ENCODE results near the gene ACTA1.
"Not testable (repeated sequence)": the region's sequence is repeated elsewhere in the genome, so short reads cannot be mapped to it uniquely, and the experiment has no call there.

- TF ChIP-seq CTCF (conservative IDR thresholded peaks at IDR 0.05; ENCODE audit: low read depth in 2 of 2); POLR2AphosphoS5 (IDR thresholded peaks at IDR 0.05; ENCODE audit: low read depth); CREB1 (CRISPR knock-in tag; IDR thresholded peaks at IDR 0.05; ENCODE audit: low read depth); EZH2 (IDR thresholded peaks at IDR 0.05; ENCODE audit: low read depth, unreplicated experiment); ZNF331 (CRISPR knock-in tag; IDR thresholded peaks at IDR 0.05; ENCODE audit: low read depth); JUNB (IDR thresholded peaks at IDR 0.05; ENCODE audit: unreplicated experiment); REST (IDR thresholded peaks at IDR 0.05; ENCODE audit: unreplicated experiment); EZH2phosphoT487 (IDR thresholded peaks at IDR 0.05; ENCODE audit: unreplicated experiment); ETS1 (IDR thresholded peaks at IDR 0.05); ZNF114 (CRISPR knock-in tag; IDR thresholded peaks at IDR 0.05): not testable (repeated sequence)
These were observed 15.3 kb downstream of the ACTA1 start for GRCh38 chr1:229418586-229418985.
